ENCODE measurements around the gene NUDT3. TPM values are rescaled to one million over a fixed set of nuclear protein-coding genes. Genes with fewer than 3 reads are reported as not detected.

NUDT3 gene
- total RNA-seq, 1 experiment from 2014 or later: 25.2 TPM

DNA sequence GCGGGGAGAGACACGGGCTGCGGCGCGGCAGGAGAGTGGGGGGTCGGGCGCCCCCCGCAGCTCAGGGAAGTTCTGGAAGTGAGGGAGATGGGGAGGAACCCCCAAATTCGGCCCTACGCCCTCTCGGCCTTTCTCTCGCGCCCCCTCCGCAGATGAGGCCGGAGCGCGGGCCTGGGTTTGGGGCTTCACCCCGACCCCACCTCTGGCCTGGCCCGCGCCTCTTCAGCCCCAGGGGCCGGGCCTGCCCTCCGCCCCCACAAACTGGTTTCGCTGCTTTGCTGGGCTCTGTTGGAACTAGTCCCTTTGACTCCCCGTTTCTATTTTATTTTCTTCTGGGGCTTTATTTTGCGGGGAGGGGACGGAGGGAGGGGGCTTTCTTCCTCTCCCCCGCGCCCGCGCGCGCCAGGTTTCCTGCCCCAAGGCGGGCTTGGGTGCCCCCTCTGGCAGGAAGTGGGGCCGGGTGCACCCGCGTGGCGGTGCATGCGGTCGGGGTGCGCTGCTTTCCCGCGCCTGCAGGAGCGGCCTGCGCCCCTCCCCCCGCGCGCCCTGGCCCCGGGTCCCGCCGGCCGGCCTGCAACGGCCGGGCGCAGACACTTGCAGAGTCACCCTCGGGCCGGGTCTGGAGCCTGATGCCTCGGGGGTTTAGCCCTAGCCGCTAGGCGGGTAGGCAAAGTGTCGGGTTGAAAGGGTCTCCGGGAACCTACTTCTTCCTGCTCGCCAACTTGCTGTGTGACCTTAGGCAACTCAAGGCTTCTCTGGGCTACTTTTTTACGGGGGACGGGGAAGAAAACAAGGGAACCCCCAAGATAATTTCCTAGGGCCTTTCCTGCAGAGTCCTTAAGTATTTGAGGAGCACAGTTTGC lies 154.5 kb downstream of the NUDT3 start:
- no TSS peak for BruUV-seq (replicated peaks)
- Histone ChIP-seq H3K4me2 (ENCODE audit: low read length) (peak overlapping the region; percentile 87), H3K36me3 (ENCODE audit: control insufficient read depth in 1 of 2, insufficient read depth in 2 of 2, low read length in 2 of 2) (peaks cover 13 to 48% of the 10 kb centered on the region in 2 experiments; a peak in 2 of 4 replicates), H4K20me1 (ENCODE audit: insufficient read depth) (peaks cover 15% of the 10 kb centered on the region; the same call in 1 of the 2 replicates), H3K9me3 (ENCODE audit: control insufficient read depth in 1 of 2, insufficient read depth in 1 of 2, low read depth in 1 of 2, low read length in 2 of 2) (no peaks in the 10 kb centered on the region), H3K9me2 (ENCODE audit: insufficient read depth) (no peaks in the 10 kb centered on the region), H3K27me3 (ENCODE audit: insufficient read depth, low read length) (no peaks in the 10 kb centered on the region), H3K27ac (ENCODE audit: low read depth, low read length) (peak overlapping the region; percentile 95), H3K79me2 (ENCODE audit: insufficient read depth, low read length) (peaks cover 60% of the 10 kb centered on the region), H3K9ac (ENCODE audit: low read length) (peak overlapping the region; percentile 93), H2AFZ (ENCODE audit: low read depth, low read length, poor library complexity, severe bottlenecking) (no peak overlapping the region), H3K4me3 (replicated peaks in 1 of 2; ENCODE audit: low read depth in 1 of 2, low read length in 2 of 2) (peak overlapping the region; percentile 69 to 93), H3K4me1 (ENCODE audit: control insufficient read depth in 1 of 2, insufficient read depth in 2 of 2, low read length in 2 of 2) (peaks cover 45 to 81% of the 10 kb centered on the region in 2 experiments)
- ChIA-PET RAD21 (ENCODE audit: low non-redundant PET in 1 of 2, low total read pairs in 2 of 2, uncharacterized antibody in 2 of 2, unreplicated experiment in 2 of 2) (no interaction called here), POLR2A (interaction anchor here (1.7 to 1.9 kb wide), 3 partner anchors 10 to 29 kb away, joined by 8 to 46 read pairs (median 15); partner anchors contain the start of gene SMIM29), CTCF (interaction anchor here (1.7 kb wide), 1 partner anchor 42 kb away, joined by 5 read pairs; no protein-coding TSS in a partner anchor)
- DNase-seq (ENCODE audit: low read depth, low spot score): no peak
- ATAC-seq: no peak
- intact Hi-C loops (cut with micrococcal nuclease): no loop called here
- peak; percentile 65 for TF ChIP-seq POLR2AphosphoS5 (IDR thresholded peaks at IDR 0.05; ENCODE audit: low read depth, low read length)
- no peak for TF ChIP-seq EZH2phosphoT487 (IDR thresholded peaks at IDR 0.05; ENCODE audit: borderline replicate concordance)
- no peak for TF ChIP-seq POLR2A (IDR thresholded peaks at IDR 0.05; ENCODE audit: borderline replicate concordance, extremely low read depth, insufficient read depth, insufficient read length)
- TF ChIP-seq, protein P1, sequence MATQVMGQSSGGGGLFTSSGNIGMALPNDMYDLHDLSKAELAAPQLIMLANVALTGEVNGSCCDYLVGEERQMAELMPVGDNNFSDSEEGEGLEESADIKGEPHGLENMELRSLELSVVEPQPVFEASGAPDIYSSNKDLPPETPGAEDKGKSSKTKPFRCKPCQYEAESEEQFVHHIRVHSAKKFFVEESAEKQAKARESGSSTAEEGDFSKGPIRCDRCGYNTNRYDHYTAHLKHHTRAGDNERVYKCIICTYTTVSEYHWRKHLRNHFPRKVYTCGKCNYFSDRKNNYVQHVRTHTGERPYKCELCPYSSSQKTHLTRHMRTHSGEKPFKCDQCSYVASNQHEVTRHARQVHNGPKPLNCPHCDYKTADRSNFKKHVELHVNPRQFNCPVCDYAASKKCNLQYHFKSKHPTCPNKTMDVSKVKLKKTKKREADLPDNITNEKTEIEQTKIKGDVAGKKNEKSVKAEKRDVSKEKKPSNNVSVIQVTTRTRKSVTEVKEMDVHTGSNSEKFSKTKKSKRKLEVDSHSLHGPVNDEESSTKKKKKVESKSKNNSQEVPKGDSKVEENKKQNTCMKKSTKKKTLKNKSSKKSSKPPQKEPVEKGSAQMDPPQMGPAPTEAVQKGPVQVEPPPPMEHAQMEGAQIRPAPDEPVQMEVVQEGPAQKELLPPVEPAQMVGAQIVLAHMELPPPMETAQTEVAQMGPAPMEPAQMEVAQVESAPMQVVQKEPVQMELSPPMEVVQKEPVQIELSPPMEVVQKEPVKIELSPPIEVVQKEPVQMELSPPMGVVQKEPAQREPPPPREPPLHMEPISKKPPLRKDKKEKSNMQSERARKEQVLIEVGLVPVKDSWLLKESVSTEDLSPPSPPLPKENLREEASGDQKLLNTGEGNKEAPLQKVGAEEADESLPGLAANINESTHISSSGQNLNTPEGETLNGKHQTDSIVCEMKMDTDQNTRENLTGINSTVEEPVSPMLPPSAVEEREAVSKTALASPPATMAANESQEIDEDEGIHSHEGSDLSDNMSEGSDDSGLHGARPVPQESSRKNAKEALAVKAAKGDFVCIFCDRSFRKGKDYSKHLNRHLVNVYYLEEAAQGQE (IDR thresholded peaks at IDR 0.05; ENCODE audit: low read depth): no peak
- no peak for TF ChIP-seq FOSL1 (IDR thresholded peaks at IDR 0.05; ENCODE audit: low read depth)
- TF ChIP-seq, protein P2, sequence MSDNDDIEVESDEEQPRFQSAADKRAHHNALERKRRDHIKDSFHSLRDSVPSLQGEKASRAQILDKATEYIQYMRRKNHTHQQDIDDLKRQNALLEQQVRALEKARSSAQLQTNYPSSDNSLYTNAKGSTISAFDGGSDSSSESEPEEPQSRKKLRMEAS (IDR thresholded peaks at IDR 0.05): no peak
- no peak for TF ChIP-seq EZH2 (IDR thresholded peaks at IDR 0.05)
- TF ChIP-seq CBX3 (IDR thresholded peaks at IDR 0.05; ENCODE audit: low read depth): no peak
- no peak for TF ChIP-seq JUND (IDR thresholded peaks at IDR 0.05)
- TF ChIP-seq, protein P3, sequence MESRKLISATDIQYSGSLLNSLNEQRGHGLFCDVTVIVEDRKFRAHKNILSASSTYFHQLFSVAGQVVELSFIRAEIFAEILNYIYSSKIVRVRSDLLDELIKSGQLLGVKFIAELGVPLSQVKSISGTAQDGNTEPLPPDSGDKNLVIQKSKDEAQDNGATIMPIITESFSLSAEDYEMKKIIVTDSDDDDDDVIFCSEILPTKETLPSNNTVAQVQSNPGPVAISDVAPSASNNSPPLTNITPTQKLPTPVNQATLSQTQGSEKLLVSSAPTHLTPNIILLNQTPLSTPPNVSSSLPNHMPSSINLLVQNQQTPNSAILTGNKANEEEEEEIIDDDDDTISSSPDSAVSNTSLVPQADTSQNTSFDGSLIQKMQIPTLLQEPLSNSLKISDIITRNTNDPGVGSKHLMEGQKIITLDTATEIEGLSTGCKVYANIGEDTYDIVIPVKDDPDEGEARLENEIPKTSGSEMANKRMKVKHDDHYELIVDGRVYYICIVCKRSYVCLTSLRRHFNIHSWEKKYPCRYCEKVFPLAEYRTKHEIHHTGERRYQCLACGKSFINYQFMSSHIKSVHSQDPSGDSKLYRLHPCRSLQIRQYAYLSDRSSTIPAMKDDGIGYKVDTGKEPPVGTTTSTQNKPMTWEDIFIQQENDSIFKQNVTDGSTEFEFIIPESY (IDR thresholded peaks at IDR 0.05; ENCODE audit: extremely low read depth, insufficient replicate concordance, low read length): no peak
- TF ChIP-seq, protein P4, sequence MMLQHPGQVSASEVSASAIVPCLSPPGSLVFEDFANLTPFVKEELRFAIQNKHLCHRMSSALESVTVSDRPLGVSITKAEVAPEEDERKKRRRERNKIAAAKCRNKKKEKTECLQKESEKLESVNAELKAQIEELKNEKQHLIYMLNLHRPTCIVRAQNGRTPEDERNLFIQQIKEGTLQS (IDR thresholded peaks at IDR 0.05): no peak
- TF ChIP-seq, protein P5, sequence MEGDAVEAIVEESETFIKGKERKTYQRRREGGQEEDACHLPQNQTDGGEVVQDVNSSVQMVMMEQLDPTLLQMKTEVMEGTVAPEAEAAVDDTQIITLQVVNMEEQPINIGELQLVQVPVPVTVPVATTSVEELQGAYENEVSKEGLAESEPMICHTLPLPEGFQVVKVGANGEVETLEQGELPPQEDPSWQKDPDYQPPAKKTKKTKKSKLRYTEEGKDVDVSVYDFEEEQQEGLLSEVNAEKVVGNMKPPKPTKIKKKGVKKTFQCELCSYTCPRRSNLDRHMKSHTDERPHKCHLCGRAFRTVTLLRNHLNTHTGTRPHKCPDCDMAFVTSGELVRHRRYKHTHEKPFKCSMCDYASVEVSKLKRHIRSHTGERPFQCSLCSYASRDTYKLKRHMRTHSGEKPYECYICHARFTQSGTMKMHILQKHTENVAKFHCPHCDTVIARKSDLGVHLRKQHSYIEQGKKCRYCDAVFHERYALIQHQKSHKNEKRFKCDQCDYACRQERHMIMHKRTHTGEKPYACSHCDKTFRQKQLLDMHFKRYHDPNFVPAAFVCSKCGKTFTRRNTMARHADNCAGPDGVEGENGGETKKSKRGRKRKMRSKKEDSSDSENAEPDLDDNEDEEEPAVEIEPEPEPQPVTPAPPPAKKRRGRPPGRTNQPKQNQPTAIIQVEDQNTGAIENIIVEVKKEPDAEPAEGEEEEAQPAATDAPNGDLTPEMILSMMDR (IDR thresholded peaks at IDR 0.05 in 2 of 3, conservative IDR thresholded peaks at IDR 0.05 in 1 of 3; ENCODE audit: borderline replicate concordance in 1 of 3, insufficient read depth in 1 of 3, low read depth in 2 of 3, low read length in 2 of 3): peak in 1 of 3 experiments; percentile 38; a peak in 3 of 6 replicates
- TF ChIP-seq TCF7L2 (IDR thresholded peaks at IDR 0.05; ENCODE audit: borderline replicate concordance, extremely low read depth, insufficient read depth, insufficient read length): no peak
- peak; percentile 69 for TF ChIP-seq ZFX (IDR thresholded peaks at IDR 0.05)
- TF ChIP-seq YY1 (IDR thresholded peaks at IDR 0.05; ENCODE audit: extremely low read depth, insufficient replicate concordance, low read depth, low read length): no peak
- TF ChIP-seq SP1 (IDR thresholded peaks at IDR 0.05; ENCODE audit: low read depth): no peak

Data from HCT116 (cell line).